ENCODE data around the gene ACOXL. TPM values are rescaled to one million over a fixed set of nuclear protein-coding genes. Genes with fewer than 3 reads are reported as not detected.

ACOXL gene
- total RNA-seq, 4 donors from 2014 or later = not detected

- Histone ChIP-seq H3K27ac (no peak overlapping the region), H3K4me3 (no peak overlapping the region), H3K9me3 (no peaks in the 10 kb centered on the region), H3K36me3 (no peaks in the 10 kb centered on the region), H3K4me1 (no peaks in the 10 kb centered on the region), H3K27me3 (peaks cover 0 to 13% (median 0%) of the 10 kb centered on the region in 4 donors)
- intact Hi-C loops (cut with DNase I) = no loop called here
- no peak for DNase-seq
- TF ChIP-seq CTCF (IDR thresholded peaks at IDR 0.05) = no peak
- no peak for TF ChIP-seq POLR2A (IDR thresholded peaks at IDR 0.05)
- 33 to 49% methylated on average over 7 of the region's 7 CpGs for WGBS, 2 donors
Measured at GRCh38 chr2:110834134-110834827, 101.9 kb downstream of the ACOXL start.

- Histone ChIP-seq H3K36me3 (no peaks in the 10 kb centered on the region), H3K4me1 (no peaks in the 10 kb centered on the region), H3K27ac (no peak overlapping the region), H3K9me3 (no peaks in the 10 kb centered on the region), H3K4me3 (no peak overlapping the region), H3K27me3 (peaks cover 0 to 9% (median 0%) of the 10 kb centered on the region in 4 donors)
- 88 to 89% methylated on average over 8 of the region's 8 CpGs for WGBS, 2 donors
- TF ChIP-seq CTCF (IDR thresholded peaks at IDR 0.05) (no peak), POLR2A (IDR thresholded peaks at IDR 0.05) (no peak)
- intact Hi-C loops (cut with DNase I) = no loop called here
- no peak for DNase-seq
Measured at GRCh38 chr2:110836671-110837070, 104.3 kb downstream of the ACOXL start.

DNA sequence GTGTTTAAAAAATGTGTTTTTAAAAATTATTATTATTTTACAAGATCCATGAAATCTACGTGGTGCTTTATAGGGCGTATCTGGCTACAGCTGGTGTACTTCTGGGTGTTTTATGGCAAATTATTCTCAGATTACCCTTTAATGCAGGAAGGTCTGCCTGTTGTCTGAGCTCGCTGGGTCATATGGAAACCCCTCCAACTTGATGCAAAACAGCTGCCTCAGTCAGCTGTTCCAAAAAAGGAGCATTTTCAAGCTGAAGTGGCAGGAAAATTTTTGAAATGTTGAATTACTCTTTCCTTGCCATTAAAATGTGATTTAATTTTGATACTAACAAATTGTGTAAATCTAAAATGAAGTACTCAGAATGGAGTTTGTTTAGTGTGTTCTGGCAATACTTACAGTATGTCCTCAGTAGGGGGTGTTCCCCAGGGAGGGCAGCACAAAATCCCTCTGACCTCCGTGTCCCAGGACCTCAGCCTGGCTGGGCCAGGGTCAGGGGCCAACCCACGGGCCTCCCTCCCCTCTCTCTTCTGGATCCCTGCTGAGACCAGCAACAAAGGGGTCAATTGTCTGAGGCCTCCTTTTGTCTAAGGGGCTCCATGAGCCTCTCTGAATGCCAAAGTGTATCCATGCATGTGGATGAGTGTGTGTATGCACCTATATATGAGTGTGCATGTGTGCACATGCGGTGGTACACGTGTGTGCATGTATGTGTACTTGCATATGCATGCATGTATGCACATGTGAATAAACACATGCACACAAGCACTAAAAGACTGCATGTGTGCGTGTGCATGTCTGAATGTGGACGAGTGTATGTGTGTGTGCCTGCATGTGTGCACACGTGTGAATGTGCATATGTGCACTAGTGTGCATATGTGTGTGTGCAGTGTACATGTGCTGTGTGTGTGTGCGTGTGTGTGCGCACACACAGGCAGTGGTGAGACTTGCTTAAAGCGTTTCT is 105.4 kb downstream of the ACOXL start:
- no peaks in the 10 kb centered on the region for H3K9me3 ChIP-seq
- no peaks in the 10 kb centered on the region for H3K36me3 ChIP-seq
- WGBS, 2 donors = 71 to 72% methylated on average over 12 to 13 of the region's 13 CpGs
- intact Hi-C loops (cut with DNase I) = no loop called here
- peaks cover 0 to 12% (median 0%) of the 10 kb centered on the region in 4 donors for H3K27me3 ChIP-seq
- DNase-seq = no peak
- no peak overlapping the region for H3K4me3 ChIP-seq
- no peaks in the 10 kb centered on the region for H3K4me1 ChIP-seq
- H3K27ac ChIP-seq = no peak overlapping the region
- TF ChIP-seq POLR2A (IDR thresholded peaks at IDR 0.05) (no peak), CTCF (IDR thresholded peaks at IDR 0.05) (no peak)

DNA sequence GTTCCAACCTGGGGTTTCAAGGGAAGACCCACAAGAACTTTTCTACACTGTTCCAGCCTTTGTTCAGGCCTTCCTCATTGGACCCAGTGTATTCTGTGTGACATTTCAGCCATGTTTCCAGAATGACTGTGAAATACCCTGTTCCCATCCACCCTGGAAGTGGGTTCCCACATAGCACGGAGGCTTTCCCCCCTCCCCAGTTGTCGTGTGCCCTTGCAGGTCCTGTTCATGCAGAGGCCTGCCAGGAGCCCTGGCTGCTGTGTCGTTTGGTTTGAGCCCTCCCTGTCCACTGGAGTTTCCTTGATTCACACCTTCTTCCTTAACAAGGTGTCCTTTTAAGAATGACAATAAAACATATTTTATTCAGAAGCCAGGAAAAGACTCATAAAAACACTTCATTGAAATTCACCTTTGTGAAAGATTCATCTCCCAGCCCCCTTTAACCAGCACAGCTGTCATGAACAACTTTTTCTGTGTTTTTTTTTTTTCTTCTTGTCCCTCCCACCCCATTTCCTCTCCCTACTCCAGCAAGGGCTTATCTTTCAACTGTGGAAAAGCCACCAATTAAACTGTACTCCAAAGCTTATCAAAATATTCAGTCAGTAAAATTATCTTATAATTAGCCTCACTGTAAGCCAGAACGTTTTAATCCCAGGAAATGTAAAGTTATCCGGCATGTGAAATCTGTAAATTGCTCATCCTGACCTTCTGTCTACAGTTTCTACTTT is 106.4 kb downstream of the ACOXL start:
- H3K27me3 ChIP-seq = peaks cover 0 to 21% (median 0%) of the 10 kb centered on the region in 4 donors
- no peaks in the 10 kb centered on the region for H3K9me3 ChIP-seq
- no peak overlapping the region for H3K27ac ChIP-seq
- no peak overlapping the region for H3K4me3 ChIP-seq
- no peaks in the 10 kb centered on the region for H3K4me1 ChIP-seq
- H3K36me3 ChIP-seq = no peaks in the 10 kb centered on the region
- DNase-seq = no peak
- TF ChIP-seq POLR2A (IDR thresholded peaks at IDR 0.05) = no peak
- no peak for TF ChIP-seq CTCF (IDR thresholded peaks at IDR 0.05)
- intact Hi-C loops (cut with DNase I) = no loop called here
- 45 to 61% methylated on average over 5 of the region's 5 CpGs for WGBS, 2 donors

Data from esophagus squamous epithelium (tissue), 5 donors.